HepG2 (cell line): ENCODE data around the gene EPM2A. TPM values are rescaled to one million over a fixed set of nuclear protein-coding genes. Genes with fewer than 3 reads are reported as not detected.

Experiments
- KIAA2018 ChIP-seq: sonication (generic); formaldehyde crosslinking; IDR thresholded peaks from 2 replicates; pipeline ENCODE4 v1.5.0; 2020; ENCODE audit warnings: mild to moderate bottlenecking, missing genetic modification reagents, borderline replicate concordance
- KLF9 ChIP-seq: IDR thresholded peaks from 2 replicates; pipeline ENCODE4 v1.6.1; 2016; ENCODE audit warnings: low read depth
- MEIS2 ChIP-seq: sonication (generic); formaldehyde crosslinking; IDR thresholded peaks from 2 replicates; pipeline ENCODE4 v1.9.0; 2021; ENCODE audit warnings: mild to moderate bottlenecking, missing genetic modification reagents
- NONO ChIP-seq, 2 experiments: fragments of 450-650 bp in 1 of 2; sonication (generic) in 1 of 2; formaldehyde crosslinking in 1 of 2; IDR thresholded peaks in 1 of 2; conservative IDR thresholded peaks in 1 of 2; 2 replicates each; pipeline versions ENCODE4 v1.6.1 to v1.8.0; 2017 to 2022; ENCODE audit warnings: mild to moderate bottlenecking in 1 of 2, missing genetic modification reagents in 1 of 2, moderate library complexity in 1 of 2
- ZBTB38 ChIP-seq: sonication (generic); formaldehyde crosslinking; IDR thresholded peaks from 2 replicates; pipeline ENCODE4 v1.5.1; 2020; ENCODE audit warnings: mild to moderate bottlenecking, missing genetic modification reagents
- ZNF160 ChIP-seq: sonication (generic); formaldehyde crosslinking; IDR thresholded peaks from 2 replicates; pipeline ENCODE4 v1.8.0; 2022; ENCODE audit warnings: mild to moderate bottlenecking, inconsistent platforms, missing genetic modification reagents
- ZNF547 ChIP-seq: sonication (generic); formaldehyde crosslinking; IDR thresholded peaks from 2 replicates; pipeline ENCODE4 v1.5.1; 2020; ENCODE audit warnings: mild to moderate bottlenecking, missing genetic modification reagents
- ZNF614 ChIP-seq: IDR thresholded peaks from 2 replicates; pipeline ENCODE4 v1.6.1; 2018; ENCODE audit warnings: missing biosample characterization, missing genetic modification reagents, inconsistent platforms, borderline replicate concordance
- ZNF792 ChIP-seq: IDR thresholded peaks from 2 replicates; pipeline ENCODE4 v1.6.1; 2016
- polyA plus RNA-seq, 8 experiments: library from polyadenylated mRNA; depleted of rRNA in 3 of 8; stranded (reverse) in 7 of 8; unstranded in 1 of 8; fragments of >200 nt; fragmentation: Illumina TruSeq in 4 of 8; extraction: Trizol in 4 of 8; gene quantifications; 2 replicates each; pipeline versions ENCODE4 v1.2.1 to v1.2.3, GENCODE V29; 2011 to 2016; ENCODE audit warnings: low read depth in 4 of 8, missing spikeins in 1 of 8, mixed read lengths in 1 of 8; ENCODE audit not compliant: insufficient read depth in 1 of 8
- total RNA-seq, 5 experiments: library from RNA; depleted of rRNA; stranded (reverse); fragments of >200 nt; fragmentation: Illumina TruSeq; extraction: Trizol; gene quantifications; 2 replicates each; pipeline ENCODE4 v1.2.3, GENCODE V29; 2016; ENCODE audit warnings: low read depth in 1 of 5

Gene EPM2A
- total and polyA plus RNA-seq, 2 of the 13 experiments (the other 11 are each of a cell fraction or from before 2014, with no cell fraction given) = 4.6 to 9.2 TPM

- TF ChIP-seq ZBTB38 = no peak
- no peak for TF ChIP-seq NONO (IDR thresholded peaks at IDR 0.05)
- no peak for TF ChIP-seq NONO (CRISPR knock-in tag; conservative IDR thresholded peaks at IDR 0.05)
- no peak for TF ChIP-seq ZNF160 (CRISPR knock-in tag)
- no peak for TF ChIP-seq KIAA2018
- no peak for TF ChIP-seq KLF9 (CRISPR knock-in tag)
- no peak for TF ChIP-seq ZNF614 (CRISPR knock-in tag)
- TF ChIP-seq MEIS2 = no peak
- TF ChIP-seq ZNF547 (CRISPR knock-in tag) = no peak
- TF ChIP-seq ZNF792 (CRISPR knock-in tag) = no peak
These were observed 79.2 kb downstream of the EPM2A start (continued) for GRCh38 chr6:145656128-145656527.
